GM21825 (cell line): ENCODE data around the gene RAB15.
"Not testable (repeated sequence)": the region's sequence is repeated elsewhere in the genome, so short reads cannot be mapped to it uniquely, and the experiment has no call there.

ENCODE experiments used
- ATAC-seq: cut with Tn5 transposase; IDR thresholded peaks from one replicate; pipeline ENCODE4 v1.9.1; 2021; ENCODE audit warnings: mild to moderate bottlenecking, moderate library complexity; ENCODE audit not compliant: unreplicated experiment

Gene RAB15

DNA sequence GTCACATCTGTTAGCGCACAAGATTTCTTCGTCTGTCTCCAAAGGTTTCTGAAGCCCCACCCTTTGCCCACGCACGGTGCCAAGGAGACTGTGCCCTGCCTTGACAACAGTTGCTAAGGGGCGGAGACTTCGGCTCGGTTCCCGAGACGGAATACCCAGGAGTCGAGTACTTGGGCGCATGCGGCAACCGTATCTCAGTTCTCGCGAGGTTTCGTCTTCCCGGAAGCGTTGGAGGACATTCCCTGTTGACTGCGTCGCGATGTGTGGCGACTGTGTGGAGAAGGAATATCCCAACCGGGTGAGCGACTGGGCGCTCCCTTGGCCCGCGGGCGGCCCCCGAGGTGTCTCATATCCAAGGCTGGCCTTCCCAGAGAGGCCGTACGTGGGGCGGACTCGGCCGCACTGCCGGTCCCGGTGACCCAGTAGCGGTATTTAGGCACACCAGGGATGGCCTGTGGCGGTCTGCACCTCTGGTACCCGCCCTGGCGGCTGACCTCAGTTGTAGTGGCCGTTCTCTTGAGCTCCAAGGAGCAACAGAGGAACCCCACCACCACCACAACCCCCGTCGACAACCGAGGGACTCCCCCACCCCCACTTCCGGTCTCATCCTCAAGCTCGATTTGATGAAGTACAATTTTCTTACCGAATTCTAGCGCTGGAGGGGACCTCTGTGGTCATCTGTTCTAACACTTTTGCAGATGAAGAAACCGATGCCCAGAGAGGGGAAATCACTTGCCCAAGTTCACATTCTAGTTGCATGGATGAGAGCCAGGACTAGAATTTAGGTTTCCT is 57.7 kb downstream of the RAB15 start, which contains the start of gene CHURC1:
Gene CHURC1 (plus strand): TSS at position 219 of the 792 bp plus-strand sequence. CDS start 41 bp downstream, at position 260.
- ATAC-seq = peak; percentile 95

DNA sequence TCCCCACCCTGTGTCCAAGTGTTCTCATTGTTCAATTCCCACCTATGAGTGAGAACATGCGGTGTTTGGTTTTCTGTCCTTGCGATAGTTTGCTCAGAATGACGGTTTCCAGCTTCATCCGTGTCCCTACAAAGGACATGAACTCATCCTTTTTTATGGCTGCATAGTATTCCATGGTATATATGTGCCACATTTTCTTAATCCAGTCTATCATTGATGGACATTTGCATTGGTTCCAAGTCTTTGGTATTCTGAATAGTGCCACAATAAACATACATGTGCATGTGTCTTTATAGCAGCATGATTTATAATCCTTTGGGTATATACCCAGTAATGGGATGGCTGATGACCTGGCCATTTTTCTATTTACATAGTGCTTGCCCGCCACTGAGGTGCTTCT is 58.7 kb downstream of the RAB15 start:
- not testable (repeated sequence) for ATAC-seq

DNA sequence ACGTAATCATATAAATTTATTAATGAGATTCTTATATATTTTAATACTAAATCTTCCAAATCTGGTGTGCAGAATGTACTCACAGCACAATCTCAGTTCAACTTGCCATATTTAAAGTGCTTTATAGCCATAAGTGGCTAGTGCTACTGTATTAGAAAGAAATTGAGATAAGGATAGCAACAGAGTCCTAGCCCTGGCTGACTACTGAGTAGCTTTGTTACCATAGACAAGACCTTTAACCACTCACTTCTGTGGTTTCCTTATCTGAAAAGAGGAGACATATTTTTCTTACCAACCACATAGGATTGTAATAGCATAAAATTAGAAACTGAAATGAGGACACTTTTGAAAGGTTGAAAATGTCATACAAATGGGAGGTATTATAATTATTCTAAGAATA is 59.9 kb downstream of the RAB15 start:
- ATAC-seq = no peak

DNA sequence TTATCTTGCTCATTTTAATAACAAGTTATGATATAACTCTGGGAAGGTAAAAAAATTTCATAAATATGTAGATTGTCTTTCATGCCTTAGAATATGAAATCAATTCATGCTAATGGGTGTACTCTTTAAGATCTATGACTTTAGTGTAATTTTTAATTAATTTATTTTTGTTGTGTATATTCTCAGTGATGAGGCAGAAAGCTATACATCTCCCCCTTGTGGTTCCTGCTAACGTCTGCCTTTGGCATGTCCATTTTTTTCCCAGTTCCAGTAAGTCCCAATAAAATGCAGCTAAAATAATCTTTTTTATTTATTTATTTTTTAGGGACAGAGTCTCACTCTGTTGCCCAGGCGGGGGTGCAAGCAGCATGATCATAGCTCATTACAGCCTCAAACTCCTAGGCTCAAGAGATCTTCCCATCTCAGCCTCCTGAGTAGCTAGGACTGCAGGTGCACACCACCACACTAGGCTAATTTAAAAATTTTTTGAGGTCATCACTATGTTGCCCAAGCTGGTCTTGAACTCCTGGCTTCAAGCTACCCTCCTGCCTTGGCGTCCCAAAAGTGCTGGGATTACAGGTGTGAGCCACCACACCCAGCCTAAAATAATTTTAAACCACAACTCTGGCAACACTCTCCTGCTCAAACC is 61.2 kb downstream of the RAB15 start:
- ATAC-seq = no peak

DNA sequence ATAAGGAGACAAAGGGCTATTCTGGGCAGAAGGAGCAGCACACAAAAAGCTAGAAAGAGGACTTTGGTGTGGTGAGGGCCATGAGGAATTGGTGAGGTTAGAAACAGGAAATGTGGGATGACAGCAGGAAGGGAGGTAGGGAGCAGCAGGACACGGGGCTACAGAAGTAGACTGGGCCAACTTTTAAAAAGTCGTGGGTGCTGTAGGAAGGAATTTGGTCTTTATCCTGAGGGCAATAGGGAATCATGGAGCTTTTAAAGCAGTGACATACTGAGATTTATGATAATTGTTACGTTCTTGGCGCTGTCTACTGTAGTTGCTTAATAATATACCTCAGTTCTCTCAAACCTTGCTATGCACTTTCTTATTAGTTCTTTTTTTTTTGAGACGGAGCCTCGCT is 66.1 kb downstream of the RAB15 start:
- no peak for ATAC-seq

DNA sequence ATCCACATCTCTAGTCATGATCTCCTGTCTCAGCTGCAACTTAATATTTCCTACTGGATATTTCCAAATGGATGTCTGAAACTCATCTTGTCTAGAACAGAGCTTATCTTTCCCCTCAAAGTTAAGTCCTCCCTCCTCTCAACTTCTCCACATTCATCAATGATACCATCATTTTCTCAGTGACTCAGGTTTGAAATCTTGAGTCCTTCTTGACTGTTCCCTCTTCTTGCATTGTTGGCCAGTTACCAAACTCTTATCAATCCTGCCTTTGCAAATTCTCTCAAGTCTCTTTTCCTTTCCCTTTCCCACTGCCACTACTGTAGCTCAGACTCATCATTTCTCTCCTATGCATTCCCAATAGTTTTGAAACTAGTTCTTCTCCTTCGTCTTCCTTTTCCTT is 72.2 kb downstream of the RAB15 start:
- ATAC-seq = no peak
